HT1080 (cell line): Measurements from ENCODE around the gene CORT. TPM values are rescaled to one million over a fixed set of nuclear protein-coding genes. Genes with fewer than 3 reads are reported as not detected.
"Not testable (repeated sequence)": the region's sequence is repeated elsewhere in the genome, so short reads cannot be mapped to it uniquely, and the experiment has no call there.

ENCODE experiments used
- DNase-seq: peaks from one replicate; pipeline ENCODE4 v3.0.0-alpha.2; 2015; ENCODE audit warnings: low read depth
- polyA plus RNA-seq, 2 experiments: library from polyadenylated mRNA; depleted of rRNA; stranded (reverse); fragments of >200 nt; gene quantifications; 2 replicates each; pipeline ENCODE4 v1.2.3, GENCODE V29; 2015
- total RNA-seq: library from RNA; depleted of rRNA; stranded (reverse); fragments of >200 nt; shearing (Covaris generic); gene quantifications from 2 replicates; pipeline ENCODE4 v1.2.3, GENCODE V29; 2014; rRNA removed

The CORT gene, protein sequence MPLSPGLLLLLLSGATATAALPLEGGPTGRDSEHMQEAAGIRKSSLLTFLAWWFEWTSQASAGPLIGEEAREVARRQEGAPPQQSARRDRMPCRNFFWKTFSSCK
- total RNA-seq, result 0.13 TPM in 1 of 2 replicates, not detected in the other
- polyA plus RNA-seq (2015; cell fraction: cytosol; rRNA removed), result 0.50 TPM in 1 of 2 replicates, not detected in the other
- 0.26 and 0.61 TPM in 2 replicates for polyA plus RNA-seq (2015; cell fraction: nucleus; rRNA removed)

DNA sequence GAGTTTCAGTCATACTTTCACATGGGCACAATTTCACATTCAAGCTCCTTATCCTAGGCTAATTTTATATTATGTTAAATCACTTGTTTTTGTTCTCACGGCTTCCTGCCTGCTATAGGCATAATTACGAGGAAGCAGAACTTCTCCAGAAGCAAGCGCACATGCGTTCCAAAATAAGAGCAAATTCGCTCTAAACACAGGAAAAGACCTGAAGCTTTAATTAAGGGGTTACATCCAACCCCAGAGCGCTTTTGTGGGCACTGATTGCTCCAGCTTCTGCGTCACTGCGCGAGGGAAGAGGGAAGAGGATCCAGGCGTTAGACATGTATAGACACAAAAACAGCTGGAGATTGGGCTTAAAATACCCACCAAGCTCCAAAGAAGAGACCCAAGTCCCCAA, at the start of gene CORT:
Gene CORT (plus strand): TSS at position 281 of the 400 bp plus-strand sequence. CDS start 193 bp downstream, outside the sequence.
- no peak for DNase-seq

DNA sequence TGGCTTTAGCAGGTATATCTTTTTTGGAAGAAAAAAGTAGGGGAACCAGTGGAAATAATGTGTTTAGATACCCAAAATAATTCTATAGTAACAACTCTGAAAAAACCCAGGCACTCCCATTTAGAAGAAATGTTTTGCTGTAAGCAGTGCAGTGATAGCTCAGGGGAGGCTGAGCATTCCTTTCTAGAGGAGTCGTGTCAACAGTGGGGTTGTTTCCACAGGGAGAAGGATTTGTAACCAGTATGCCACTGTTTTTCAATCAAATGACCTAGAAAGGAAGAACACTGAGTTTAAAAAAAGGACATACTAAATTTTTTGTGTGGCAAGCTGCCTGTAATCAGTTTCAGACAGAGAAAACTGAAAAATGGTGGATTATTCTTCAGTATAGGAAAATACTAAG, 48.5 kb upstream of the CORT start:
- DNase-seq, result no peak

GRCh38 chr1:10402729-10403274, 47.0 kb upstream of the CORT start:
- DNase-seq, result peak; percentile 70

- no peak for DNase-seq
Observed at GRCh38 chr1:10407201-10407600, 42.6 kb upstream of the CORT start.

- DNase-seq, result peak; percentile 64
Observed at GRCh38 chr1:10415211-10415930, 34.5 kb upstream of the CORT start.

- not testable (repeated sequence) for DNase-seq
Observed at GRCh38 chr1:10415967-10416366, 33.9 kb upstream of the CORT start.

DNA sequence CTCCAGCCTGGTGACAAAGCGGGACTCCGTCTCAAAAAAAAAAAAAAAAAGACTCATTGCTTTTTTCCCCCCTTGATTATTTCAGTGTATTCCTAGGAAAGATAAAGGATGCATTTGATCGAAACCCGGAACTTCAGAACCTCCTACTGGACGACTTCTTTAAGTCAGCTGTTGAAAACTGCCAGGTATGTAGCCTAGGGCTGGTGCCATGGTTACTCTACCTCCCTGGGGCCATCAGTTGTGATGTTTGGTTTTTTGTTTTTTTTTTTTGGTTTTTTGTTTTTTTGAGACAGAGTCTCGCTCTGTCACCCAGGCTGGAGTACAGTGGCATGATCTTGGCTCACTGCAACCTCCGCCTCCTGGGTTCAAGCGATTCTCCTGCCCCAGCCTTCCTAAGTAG, 31.1 kb upstream of the CORT start:
- not testable (repeated sequence) for DNase-seq

GRCh38 chr1:10419351-10419750, 30.5 kb upstream of the CORT start:
- DNase-seq, result no peak

DNA sequence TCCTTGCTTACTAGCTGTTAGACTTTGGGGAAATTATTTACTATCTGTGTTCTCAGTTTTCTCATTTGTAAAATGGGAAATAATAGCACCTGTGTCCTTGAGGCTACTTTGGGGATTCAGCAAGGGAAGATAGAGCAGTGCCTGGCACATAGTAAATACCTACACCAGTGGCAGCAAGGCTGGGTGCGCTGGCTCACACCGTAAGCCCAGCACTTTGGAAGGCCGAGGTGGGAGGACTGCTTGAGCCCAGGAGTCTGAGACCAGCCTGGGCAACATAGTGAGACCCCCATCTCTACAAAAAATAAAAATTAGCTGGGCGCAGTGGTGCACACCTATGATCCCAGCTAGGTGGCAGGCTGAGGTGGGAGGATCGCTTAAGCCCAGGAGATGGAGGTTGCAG, 28.2 kb upstream of the CORT start:
- no peak for DNase-seq

- DNase-seq, result no peak
Observed at GRCh38 chr1:10424034-10424433, 25.8 kb upstream of the CORT start.

DNA sequence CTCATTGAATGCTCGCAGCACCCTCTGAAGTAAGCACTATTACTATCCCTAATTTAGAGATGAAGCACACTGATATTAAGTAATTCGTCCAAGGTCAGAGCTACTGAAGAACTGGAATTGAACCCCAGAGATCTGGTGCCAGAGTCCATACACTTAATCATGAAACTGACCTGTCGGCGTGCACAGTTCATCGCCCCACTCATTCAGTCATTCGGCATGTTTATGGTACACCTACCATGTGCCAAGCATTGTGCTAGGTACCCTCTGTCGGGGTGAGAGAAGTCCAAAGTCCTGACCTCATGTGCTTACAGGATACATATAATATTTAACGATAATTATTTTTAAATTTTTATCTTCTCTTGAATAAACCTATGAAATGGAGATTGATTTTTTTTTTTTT, 25.2 kb upstream of the CORT start:
- no peak for DNase-seq

DNA sequence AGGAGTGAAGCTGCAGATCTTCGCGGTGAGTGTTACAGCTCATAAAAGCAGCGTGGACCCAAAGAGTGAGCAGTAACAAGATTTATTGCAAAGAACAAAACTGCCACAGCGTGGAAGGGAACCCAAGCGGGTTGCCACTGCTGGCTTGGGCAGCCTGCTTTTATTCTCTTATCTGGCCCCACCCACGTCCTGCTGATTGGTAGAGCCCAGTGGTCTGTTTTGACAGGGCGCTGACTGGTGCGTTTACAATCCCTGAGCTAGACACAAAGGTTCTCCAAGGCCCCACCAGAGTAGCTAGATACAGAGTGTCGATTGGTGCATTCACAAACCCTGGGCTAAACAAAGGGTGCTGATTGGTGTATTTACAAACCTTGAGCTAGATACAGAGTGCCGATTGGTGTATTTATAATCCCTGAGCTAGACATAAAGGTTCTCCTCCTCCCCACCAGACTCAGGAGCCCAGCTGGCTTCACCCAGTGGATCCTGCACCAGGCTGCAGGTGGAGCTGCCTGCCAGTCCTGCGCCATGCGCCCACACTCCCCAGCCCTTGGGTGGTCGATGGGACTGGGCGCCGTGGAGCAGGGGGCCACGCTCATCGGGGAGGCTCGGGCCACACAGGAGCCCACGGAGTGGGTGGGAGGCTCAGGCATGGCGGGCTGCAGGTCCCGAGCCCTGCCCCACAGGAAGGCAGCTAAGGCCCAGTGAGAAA, 23.9 kb upstream of the CORT start:
- DNase-seq, result not testable (repeated sequence)

- DNase-seq, result not testable (repeated sequence)
Observed at GRCh38 chr1:10426535-10426848, 23.3 kb upstream of the CORT start.

GRCh38 chr1:10428984-10429383, 20.8 kb upstream of the CORT start:
- DNase-seq, result no peak

DNA sequence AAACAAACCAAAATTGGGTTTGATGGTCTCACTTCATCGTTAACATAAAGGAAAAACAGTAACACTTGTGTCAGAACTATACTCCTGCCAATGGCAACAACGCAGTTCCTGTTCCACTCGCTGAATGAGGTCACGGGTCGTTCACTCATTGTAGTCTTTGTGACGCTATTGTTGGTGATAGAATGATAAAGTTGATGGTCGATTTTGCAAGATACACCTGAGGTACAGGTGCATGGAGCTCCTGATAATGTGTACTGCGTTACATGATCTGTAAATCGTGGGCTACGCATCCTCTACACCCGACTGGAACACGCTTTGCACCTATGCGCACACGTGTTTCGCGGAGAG, 20.0 kb upstream of the CORT start:
- DNase-seq, result no peak

DNA sequence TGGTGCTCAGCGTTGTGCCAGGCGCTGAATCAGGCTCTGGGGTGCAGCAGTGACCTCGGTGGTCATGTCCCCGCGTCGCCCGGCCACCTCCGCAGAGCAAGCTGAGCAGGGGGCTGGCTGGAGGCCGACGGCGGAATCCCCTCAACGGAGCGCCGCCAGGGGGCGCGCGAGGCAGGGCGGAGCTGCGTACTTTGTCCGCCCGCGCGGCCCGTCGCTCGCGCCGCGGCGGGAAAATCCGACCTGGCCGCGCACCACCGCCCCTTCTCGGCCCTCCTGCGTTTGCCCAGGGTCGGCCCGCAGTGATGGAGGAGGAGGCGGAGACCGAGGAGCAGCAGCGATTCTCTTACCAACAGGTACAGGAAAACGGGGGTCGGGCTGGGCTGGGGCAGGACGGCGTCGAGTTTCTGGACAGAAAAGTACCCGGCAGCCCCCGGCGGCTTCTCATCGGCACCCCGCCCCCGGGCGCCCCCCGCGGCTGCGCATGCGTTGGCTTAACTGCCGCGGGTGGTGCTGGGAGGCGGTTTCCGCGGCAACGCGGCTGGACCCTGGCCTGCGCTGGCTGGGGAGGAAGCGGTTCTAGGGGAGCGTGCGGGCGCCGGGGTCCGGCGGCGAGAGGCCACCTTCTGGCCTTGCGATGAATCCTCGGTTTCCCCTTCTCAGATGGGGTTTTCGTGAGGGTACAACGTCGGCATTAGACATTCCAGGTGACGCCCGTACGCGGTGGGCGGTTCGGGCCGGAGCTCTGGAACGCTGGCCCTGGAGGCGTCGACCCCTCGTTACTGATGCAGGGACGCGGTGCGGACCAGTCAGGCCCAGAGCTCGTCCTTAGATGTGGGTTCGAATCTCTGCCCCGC, 19.4 kb upstream of the CORT start, which contains the start of gene CENPS:
Gene CENPS (plus strand): TSS at position 218 of the 854 bp plus-strand sequence. CDS start 85 bp downstream, at position 303.
- peak; percentile 87 for DNase-seq

GRCh38 chr1:10431070-10431730, 18.6 kb upstream of the CORT start:
- DNase-seq, result peak; percentile 10

- no peak for DNase-seq
Observed at GRCh38 chr1:10432910-10433700, 16.7 kb upstream of the CORT start.

GRCh38 chr1:10433790-10434189, 16.0 kb upstream of the CORT start:
- DNase-seq, result no peak

DNA sequence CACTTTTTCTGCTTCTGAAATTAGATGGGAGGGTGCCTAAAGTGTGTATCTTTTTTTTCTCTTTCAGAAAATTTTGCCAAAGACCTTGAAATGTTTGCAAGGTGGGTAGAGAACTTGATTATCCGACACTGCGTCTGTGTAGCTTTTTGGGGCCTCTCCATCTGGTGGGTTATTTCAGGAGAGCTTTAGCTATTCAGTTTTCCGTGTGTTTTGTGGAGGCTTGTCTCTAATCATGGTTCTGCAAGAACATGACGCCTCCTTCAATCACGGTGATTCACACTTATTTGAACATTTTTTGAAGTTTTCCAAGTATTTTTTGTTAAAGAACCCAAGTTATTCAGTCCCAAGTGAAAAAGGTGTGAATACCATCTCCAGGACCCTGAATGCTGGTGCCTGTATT, 15.2 kb upstream of the CORT start:
- no peak for DNase-seq
